GM21825 (cell line): Measurements from ENCODE around the gene ZNF784.
"Not testable (repeated sequence)": the region's sequence is repeated elsewhere in the genome, so short reads cannot be mapped to it uniquely, and the experiment has no call there.

ENCODE experiments used
- ATAC-seq: cut with Tn5 transposase; IDR thresholded peaks from one replicate; pipeline ENCODE4 v1.9.1; 2021; ENCODE audit warnings: mild to moderate bottlenecking, moderate library complexity; ENCODE audit not compliant: unreplicated experiment

Gene ZNF784

GRCh38 chr19:55586976-55587668 is 37.2 kb downstream of the ZNF784 start:
- peak; percentile 78 for ATAC-seq

GRCh38 chr19:55585658-55586339 is 38.6 kb downstream of the ZNF784 start:
- no peak for ATAC-seq

- ATAC-seq, result no peak
These were observed 39.5 kb downstream of the ZNF784 start for GRCh38 chr19:55584871-55585270.

- ATAC-seq, result not testable (repeated sequence)
These were observed 40.5 kb downstream of the ZNF784 start for GRCh38 chr19:55583897-55584296.

- not testable (repeated sequence) for ATAC-seq
These were observed 42.1 kb downstream of the ZNF784 start for GRCh38 chr19:55582284-55582683.

- no peak for ATAC-seq
These were observed 42.5 kb downstream of the ZNF784 start for GRCh38 chr19:55581823-55582223.

- ATAC-seq, result no peak
These were observed 43.1 kb downstream of the ZNF784 start for GRCh38 chr19:55581145-55581822.

GRCh38 chr19:55580628-55581144 is 43.7 kb downstream of the ZNF784 start, which contains the start of gene ZNF579:
ZNF579 (minus strand) TSS chr19:55580848; CDS start chr19:55579639, 1,209 bp downstream.
- peak; percentile 45 for ATAC-seq

GRCh38 chr19:55579766-55580621 is 44.4 kb downstream of the ZNF784 start:
- ATAC-seq, result no peak

- ATAC-seq, result no peak
These were observed 45.3 kb downstream of the ZNF784 start for GRCh38 chr19:55578761-55579747.

- ATAC-seq, result no peak
These were observed 46.2 kb downstream of the ZNF784 start for GRCh38 chr19:55578031-55578760.

GRCh38 chr19:55576746-55577145 is 47.6 kb downstream of the ZNF784 start:
- ATAC-seq, result no peak

GRCh38 chr19:55573929-55574328 is 50.4 kb downstream of the ZNF784 start:
- ATAC-seq, result not testable (repeated sequence)
